IPS-NIHi7 (cell line): ENCODE results near the gene C17orf78.
"Not testable (repeated sequence)": the region's sequence is repeated elsewhere in the genome, so short reads cannot be mapped to it uniquely, and the experiment has no call there.

Experiments
- DNase-seq: peaks from one replicate; pipeline ENCODE4 v3.0.0; 2012; ENCODE audit warnings: mixed read lengths; ENCODE audit errors: extremely low spot score

C17orf78 gene

DNA sequence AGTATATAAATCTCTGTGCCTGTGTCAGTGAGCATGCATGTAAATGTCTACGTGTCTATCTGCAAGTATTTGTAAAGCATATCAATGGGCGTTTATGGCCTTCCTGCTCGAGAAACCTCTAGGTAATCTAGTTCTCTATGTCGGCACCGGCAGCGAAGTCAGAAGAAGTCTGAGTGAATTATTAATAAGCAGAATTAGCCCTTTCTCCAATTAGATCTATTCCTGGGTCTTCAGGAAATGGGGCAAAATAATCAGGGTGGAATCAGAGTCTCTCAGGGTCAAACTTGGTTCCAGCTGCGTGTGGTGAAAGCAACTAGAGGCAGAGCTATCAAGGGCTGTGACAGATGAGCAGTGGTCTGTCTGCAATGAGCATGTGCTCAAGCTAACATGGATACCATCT is at the start of gene C17orf78:
C17orf78 (plus strand) TSS at position 280 of the 400 bp plus-strand sequence; CDS start at position 388, 108 bp downstream.
- DNase-seq: no peak

DNA sequence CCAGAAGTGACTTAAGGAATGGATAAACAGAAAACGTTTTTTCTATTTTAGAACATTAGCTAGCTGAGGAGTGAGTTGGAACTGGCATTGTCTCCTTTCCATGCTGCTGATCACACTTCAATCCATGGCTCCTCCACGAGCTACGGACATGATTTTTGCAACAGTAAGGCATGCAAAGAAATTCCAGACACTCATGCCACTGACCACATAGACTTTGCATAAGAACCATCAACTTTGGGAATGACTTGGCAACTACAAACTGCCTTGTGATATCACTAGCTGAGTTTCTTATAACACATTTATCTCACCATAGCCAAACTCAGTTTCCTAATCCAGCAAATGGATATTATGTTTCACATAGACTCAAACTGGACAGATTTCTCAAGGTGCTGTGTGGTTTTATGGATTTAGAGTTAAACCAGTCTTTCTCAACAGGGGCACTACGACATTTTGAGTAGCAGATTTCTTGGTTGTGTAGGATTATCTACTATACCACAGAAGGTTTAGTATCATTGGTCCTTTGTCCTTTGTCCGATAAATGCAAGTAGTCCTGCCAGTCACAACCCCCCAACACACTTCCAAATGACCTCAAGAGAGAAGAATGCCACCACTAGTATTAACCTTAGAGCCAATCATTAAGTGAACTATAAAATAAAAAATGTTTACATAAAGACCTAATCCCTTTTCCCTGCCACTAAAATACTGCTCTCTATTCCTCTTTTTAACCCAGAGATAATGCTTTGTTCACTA is 48.3 kb upstream of the C17orf78 start:
- no peak for DNase-seq

DNA sequence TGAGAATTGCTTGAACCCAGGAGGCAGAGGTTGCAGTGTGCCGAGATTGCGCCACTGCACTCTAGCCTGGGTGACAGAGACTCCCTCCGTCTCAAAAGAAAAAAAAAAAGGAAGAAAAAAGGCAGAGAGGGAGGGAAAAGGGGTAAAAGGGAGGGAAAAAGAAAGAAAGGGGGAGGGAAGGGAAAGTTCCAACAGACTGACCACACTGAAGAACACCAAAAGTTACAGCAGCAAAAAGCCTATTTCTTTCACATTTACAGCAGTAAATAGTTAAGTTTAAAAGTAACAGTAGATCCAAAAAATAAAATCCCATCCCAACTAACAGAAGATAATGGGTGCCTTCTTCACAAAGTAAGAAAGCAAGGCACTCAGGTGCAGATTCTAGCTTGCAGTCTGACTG is 36.9 kb upstream of the C17orf78 start:
- DNase-seq: no peak

DNA sequence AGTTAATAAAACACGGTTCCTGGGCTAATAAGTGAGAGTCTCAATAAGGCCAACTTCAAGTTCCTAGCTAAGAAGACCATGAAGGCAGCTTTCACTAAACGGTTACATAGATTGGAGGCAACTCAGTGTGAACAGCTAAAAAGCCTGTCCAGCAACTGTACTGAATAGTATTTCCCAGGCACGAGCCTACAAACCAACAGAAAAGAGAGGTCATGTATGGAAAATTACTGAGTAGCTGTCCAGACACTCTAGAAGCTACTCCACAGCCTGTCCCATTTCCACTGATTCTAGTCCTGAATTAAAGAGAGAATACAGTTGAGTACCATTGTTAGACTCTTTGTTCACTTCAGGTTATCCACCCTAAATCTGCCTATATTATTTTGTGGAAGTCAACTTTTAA is 36.5 kb upstream of the C17orf78 start:
- DNase-seq: no peak

DNA sequence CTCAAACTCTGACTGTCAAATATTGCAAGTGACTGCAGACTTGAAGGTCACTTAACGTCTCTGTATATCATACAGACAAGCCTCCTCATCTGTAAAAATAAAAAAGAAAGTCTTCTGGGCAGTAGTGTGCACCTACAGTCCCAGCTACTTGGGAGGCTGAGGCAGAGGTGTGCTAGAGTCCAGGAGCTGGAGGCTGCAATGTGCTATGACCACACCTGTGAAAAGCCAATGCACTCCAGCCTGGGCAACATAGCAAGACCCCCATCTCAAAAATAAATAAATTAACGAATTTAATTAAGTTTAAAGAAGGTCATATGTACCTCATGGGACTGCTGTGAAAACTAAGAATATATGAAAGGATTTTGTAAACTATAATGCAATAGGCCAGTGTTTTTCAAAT is 35.0 kb upstream of the C17orf78 start:
- no peak for DNase-seq

DNA sequence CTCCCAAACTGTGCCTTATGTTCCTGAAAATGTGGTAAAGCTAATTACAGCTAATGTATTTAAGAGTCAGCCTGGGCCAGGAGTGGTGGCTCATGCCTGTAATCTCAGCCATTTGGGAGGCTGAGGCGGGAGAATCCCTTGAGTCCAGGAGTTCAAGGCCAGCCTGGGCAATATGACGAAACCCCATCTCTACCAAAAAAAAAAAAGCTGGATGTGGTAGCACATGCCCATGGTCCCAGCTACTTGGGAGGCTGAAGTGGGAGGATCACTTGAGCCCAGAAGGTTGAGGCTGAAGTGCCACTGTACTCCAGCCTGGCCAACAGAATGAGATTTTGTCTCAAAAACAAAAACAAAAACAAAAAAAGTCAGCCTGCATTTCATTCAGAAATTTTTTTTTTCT is 33.2 kb upstream of the C17orf78 start:
- DNase-seq: no peak

DNA sequence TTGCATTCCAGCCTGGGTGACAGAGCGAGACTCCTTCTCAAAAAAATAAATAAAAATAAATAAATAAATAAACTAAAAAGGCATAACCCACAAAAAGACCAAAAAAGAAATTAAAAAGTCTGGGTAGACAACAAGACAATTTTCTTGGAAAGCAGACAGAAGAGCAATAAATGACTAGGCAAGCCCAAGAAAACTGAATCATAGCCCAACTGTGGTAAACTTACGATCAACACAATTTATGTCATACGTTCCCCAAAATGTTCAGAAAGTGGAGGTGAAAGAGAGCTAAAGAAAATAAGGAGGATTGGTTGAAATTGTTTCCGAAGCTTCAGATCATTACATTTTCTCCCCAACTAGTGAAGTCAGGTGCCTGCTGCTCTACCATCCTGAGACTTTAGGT is 31.3 kb upstream of the C17orf78 start:
- no peak for DNase-seq

DNA sequence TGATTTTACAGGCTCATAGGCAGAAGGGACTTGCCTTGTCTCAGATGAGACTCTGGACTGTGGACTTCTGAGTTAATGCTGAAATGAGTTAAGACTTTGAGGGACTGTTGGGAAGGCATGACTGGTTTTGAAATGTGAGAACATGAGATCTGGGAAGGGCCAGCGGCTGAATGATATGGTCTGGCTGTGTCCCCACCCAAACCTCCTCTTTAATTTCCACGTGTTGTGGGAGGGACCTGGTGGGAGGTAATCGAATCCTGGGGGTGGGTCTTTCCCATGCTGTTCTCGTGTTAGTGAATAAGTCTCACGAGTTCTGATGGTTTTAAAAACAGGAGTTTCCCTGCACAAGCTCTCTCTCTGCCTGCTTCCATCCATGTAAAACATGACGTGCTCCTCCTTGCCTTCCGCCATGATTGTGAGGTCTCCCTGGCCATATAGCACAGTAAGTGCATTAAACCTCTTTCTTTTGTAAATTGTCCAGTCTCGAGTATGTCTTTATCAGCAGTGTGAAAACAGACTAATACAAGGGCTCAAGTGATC is 28.9 kb upstream of the C17orf78 start:
- DNase-seq: not testable (repeated sequence)

DNA sequence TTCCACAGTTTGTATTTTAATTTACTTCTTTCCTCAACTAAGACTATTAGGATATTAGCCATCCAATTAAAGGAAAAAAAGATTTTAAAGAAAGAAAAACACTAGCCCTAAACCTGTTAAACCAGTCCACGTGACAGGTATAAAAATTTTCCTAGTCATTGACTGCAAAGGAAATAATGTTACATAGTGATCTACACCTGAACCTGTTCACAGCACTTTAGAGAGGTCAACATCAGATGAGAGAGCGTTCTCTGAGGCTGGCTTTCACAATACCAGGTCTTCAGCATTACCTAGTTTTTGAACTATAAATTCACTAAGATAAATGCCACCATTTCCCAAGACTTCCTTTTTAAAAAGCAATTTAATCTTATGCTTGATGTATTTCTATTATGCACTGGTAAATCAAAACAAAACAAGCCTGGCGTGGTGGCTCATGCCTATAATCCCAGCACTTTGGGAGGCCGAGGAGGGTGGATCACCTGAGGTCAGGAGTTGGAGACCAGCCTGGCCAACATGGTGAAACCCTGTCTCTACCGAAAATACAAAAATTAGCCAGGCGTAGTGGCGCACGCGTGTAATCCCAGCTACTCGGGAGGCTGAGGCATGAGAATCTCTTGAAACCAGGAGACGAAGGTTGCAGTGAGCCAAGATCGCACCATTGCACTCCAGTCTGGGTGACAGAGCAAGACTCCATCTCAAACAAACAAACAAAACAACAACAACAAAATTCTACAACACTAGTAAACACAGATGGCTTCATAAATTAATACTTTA is 18.8 kb upstream of the C17orf78 start:
- DNase-seq: not testable (repeated sequence)

DNA sequence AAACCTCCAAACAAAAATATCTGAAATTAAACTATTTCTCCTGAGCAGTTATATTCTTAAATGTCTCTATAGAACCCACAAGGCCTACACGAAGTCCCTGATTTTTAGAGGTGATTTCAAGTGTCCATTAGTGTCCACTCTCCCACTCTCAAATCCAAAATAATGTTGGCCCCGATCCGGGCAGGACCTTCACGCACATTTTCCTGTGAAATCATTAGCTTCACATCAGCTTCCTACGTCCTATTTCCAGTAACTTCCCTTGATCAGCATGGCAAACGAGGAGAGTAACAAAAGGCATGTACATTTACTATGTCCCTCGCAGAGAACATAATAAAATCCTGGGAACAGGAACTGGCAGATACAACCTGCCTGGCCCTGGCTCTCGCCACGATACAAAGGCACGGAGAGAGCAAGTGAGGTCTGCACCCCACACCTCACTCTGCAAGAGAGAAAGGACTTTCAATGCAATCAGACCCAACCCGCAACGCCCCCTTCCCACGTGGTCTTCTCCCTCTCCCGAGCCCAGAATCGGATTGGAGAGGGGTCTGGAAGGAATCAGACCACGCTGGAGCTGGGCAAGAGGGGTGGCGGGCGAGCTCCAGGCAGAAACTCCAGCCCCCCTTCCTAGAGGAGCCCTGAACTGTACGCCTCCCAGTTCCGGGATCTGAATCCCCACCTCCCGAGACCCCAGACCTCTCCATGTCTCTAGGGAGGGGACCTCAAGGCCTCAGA is 17.5 kb upstream of the C17orf78 start:
- DNase-seq: peak; percentile 88

DNA sequence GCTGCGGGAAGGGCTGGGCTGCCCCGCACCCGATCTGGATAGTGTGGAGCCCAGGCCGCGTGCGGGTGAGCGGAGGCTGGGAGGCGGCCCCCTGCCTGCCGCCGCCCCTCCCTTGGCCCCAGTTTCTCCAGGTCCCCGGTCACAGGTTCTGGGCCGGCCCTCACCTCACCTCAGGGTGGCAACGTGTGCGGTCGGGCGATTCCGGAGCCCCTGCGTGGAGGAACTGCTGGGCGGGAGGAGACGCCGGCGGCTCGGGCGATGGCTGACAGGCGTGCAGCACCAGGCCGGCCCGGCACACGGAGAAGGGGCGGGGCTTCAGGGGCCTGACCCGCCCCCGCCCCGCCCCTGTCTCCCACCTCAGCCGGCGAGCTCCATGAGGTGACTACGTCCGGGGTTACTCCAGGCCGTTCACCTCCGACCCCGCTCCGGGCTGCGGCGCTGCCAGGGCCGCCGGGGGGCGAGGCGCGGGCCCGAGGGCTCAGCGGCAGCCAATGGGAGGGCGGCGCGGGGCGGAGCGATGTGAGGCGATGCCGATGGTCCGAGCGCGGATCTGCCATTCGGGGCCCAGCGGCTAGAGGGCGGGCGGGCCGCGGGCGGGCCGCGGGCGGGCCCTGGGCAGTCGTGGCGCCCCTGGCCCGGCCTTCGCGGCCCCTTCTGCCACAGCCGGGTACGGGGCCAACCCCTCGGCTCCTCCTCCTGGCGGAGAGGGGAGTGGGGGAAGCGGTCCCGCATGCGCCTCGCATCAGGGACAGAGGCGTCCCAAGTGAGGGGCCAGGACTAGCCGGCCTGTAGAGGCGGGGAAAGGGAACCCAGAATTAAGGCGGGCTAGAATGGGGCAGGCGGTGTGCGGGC is 16.7 kb upstream of the C17orf78 start:
- DNase-seq: peak; percentile 99

DNA sequence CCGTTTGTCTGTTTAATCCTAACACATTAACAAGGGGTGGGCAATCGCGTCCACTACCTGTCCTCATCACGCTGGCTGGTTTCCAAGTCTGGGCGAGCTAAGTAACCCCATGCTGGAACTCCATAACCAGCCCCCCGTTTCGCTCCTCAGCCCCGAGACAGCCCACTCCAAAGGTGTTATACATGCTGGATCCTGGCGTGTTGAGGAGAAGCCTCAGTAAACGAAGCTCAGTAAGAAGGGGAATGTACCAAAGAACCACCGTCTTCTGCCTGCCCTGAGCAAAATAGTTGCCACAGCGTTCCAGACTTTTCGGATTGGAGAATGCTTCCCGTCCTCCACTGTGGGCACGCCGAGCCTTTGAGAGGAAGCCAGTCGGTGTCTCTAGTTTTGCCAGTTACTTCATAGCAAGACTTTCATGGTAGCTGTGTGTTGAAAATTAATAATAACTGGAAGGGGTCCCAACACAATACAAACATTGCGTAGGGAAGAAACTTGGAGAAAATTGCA is 16.1 kb upstream of the C17orf78 start:
- DNase-seq: peak; percentile 21

DNA sequence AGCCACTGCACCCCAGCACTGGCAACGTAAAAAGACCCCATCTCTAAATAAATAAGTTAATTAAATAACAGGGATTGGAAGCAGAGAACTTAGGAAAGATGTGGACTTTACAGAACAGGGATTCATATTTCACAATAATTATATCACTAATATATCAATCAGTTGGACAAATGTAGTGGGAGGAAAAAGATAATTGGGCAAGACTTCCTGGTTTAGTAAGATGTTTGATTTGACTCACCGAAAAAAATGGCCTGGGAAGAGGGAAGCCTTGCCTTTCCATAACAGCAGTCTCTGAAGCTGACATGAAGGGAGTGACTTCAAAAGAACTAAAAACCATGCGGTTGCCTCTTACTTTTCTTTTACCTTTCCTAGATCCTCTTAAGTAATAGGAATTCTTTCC is 15.2 kb upstream of the C17orf78 start:
- no peak for DNase-seq

DNA sequence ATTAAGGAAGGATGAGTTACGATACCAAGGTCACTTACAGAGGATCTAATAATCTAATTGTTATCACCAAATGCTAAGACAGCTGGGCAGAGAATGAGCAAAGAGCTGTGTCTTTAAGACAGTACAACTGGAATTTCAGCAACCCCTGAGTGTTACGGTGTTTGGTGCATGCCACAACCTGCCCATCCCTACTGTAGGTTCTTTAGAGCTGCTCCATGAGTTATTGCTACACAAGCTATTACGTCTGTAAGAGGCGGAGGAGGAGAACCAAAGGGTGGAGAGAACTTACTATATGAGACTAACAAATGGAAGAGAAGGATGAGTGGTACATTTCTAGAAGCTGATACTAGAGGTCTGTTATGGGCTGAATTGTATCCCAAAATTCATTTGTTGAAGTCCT is 14.2 kb upstream of the C17orf78 start:
- DNase-seq: no peak

DNA sequence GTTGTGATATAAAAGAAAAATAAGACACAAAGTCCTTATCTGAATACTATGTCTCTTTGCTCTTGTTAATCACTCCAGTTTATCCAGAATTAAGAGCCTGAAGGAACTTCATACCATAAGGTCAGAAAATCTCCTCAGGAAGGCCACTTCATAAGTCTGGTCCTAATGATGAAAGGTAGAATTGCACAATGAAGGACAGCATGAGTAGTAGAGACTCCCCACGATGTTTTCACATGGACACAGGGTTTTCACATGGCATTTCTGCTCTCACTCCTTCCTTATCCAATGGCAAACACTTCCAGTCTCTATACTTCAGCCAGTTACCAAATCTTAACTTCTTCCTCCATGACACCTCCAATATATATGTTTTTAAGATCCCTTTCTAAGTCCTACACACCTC is 10.2 kb upstream of the C17orf78 start:
- no peak for DNase-seq

DNA sequence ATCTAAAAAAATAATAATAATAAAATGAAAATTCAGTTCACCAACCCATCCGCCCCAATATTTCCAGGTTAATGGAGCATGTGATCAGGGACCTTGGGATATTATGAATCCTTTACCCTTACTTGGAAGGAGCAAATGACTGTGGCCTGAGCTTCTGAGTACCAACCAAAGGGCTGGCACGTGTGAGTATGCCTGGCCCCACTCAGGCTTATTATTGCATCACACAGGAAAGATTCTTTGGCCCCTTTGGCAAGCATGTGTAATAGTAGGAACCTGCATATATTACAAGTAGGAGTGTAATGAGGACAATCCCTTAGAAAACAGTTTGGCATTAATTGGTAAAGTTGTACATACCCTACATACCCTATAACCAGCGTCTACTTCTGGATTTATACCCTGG is 7.2 kb upstream of the C17orf78 start:
- no peak for DNase-seq

DNA sequence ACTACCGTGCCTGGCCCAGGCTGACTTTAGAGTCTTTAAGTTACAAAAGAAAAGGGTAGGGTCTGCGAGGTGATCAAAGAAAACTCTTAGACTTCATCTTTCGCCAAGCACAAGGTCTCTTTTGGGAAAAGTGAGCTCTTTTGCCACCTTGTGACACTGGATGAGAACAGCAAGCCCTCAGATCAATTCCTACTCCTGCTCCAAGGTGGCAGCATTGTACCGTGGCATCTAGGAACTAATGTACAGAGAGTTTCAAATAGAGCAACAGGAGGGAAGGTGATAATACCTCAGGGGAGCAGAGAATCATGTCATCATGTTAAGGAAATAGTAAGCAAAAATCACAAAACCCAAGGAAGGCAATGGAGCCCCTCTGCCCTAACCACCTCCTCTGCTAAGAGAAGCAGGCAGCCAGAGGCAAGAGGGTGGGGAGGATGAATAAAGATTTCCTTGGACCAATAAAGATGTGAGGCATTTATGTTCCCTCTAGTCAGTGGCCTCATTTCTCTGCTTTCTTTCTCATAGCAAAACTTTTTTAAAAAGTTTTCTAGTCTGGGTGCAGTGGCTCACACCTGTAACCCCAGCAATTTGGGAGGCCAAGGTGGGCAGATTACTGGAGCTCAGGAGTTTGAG is 2.1 kb upstream of the C17orf78 start:
- DNase-seq: peak; percentile 84

DNA sequence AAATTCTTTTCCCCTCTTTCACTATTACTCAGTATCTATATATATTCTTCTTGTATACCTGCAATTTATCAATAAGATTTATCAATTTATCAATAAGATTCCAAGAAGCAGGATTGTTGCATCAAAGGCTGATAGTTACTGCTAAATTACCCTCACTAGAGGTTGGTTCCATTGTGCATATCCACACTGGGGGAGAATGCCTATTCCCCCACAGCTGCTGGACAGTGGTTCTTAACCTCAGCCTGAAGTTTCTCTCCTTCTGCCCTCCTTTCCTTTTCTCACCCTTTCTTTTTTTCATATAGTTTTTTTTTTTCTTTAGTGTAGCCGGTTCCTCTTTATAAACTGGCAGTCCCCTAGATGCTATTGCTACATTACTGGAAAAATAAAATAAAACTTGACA is 6.3 kb downstream of the C17orf78 start:
- DNase-seq: no peak

DNA sequence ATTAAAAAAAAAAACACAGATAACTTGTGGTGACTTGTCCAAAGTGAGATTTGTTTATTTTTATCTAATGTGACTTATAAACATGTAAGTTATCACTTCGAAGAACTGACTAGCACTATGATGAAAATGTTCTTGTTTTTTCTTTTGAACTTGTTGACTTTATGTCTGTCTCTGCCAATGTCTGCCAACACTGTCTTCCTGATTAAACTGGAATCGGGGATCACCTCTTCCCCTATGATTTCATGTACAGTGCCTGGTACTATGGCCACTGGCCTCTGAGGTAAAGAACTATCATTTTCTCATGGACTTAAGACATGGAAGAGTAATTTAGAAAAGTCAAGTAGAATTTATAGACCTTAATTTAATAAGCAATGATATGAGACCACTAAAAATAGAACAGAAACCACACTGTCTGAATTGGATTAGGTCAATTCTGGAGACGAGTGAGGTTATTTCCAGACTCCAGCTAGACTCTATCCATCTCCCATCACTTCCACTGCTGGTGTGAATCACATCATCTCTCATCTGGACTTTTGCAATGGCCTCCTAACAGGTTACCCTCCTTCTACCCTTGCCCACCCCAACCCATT is 8.9 kb downstream of the C17orf78 start:
- DNase-seq: no peak

DNA sequence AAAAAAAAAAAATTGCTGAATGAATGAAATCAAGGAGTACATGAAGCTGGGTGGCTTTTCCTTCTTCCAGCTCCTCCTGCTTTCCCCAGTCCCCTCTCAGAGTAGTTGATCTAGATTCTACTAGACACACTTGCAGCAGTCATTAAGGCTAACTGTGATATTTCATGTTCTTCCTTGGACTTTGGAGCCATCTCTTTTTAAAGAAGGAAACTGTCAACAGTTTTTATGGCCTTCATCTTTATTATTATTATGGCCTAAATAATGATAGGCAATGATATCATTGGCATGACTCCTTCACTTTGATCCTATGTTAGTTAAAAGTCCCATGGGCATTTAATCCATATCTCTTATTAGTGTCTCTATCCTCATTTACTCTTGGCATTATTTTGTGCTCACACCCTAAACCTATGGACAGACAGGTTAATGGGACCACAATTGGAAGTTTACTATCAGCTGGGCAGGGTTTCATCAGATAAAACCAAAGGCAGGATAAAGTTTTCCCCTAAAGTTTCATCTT is 9.7 kb downstream of the C17orf78 start:
- DNase-seq: no peak
